Measurements from ENCODE around the gene HNRNPA0.

- TF ChIP-seq, protein P1, sequence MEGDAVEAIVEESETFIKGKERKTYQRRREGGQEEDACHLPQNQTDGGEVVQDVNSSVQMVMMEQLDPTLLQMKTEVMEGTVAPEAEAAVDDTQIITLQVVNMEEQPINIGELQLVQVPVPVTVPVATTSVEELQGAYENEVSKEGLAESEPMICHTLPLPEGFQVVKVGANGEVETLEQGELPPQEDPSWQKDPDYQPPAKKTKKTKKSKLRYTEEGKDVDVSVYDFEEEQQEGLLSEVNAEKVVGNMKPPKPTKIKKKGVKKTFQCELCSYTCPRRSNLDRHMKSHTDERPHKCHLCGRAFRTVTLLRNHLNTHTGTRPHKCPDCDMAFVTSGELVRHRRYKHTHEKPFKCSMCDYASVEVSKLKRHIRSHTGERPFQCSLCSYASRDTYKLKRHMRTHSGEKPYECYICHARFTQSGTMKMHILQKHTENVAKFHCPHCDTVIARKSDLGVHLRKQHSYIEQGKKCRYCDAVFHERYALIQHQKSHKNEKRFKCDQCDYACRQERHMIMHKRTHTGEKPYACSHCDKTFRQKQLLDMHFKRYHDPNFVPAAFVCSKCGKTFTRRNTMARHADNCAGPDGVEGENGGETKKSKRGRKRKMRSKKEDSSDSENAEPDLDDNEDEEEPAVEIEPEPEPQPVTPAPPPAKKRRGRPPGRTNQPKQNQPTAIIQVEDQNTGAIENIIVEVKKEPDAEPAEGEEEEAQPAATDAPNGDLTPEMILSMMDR (conservative IDR thresholded peaks at IDR 0.05; ENCODE audit: low read length) = no peak
- TF ChIP-seq EZH2phosphoT487 (IDR thresholded peaks at IDR 0.05; ENCODE audit: borderline replicate concordance) = no peak
These were observed 45.2 kb downstream of the HNRNPA0 start for GRCh38 chr5:137708796-137709559.

Measured in Loucy (cell line).